GM12872 (cell line): ENCODE results near the gene LAMA2.

Experiments used
- CTCF ChIP-seq: IDR thresholded peaks from 3 replicates; pipeline ENCODE4 v1.5.1; 2011; ENCODE audit warnings: low read depth, mild to moderate bottlenecking, low read length, moderate library complexity; ENCODE audit not compliant: insufficient read depth

Gene LAMA2

GRCh38 chr6:129544892-129545612 is 662.1 kb downstream of the LAMA2 start:
- TF ChIP-seq CTCF, result no peak

- TF ChIP-seq CTCF, result no peak
These were observed 663.8 kb downstream of the LAMA2 start for GRCh38 chr6:129546702-129547101.

- no peak for TF ChIP-seq CTCF
These were observed 668.5 kb downstream of the LAMA2 start for GRCh38 chr6:129551486-129551885.

GRCh38 chr6:129552413-129552812 is 669.5 kb downstream of the LAMA2 start:
- TF ChIP-seq CTCF, result no peak

GRCh38 chr6:129555206-129555832 is 672.4 kb downstream of the LAMA2 start:
- no peak for TF ChIP-seq CTCF

- no peak for TF ChIP-seq CTCF
These were observed 675.3 kb downstream of the LAMA2 start for GRCh38 chr6:129558248-129558647.

GRCh38 chr6:129565366-129565765 is 682.4 kb downstream of the LAMA2 start:
- no peak for TF ChIP-seq CTCF
